RCC 7860 (cell line): ENCODE results near the gene ZMYND10.

Experiments used
- DNase-seq: peaks from one replicate; pipeline ENCODE4 v3.0.0-alpha.2; 2015; ENCODE audit warnings: low spot score
- FAIRE-seq: peaks from 2 replicates; lab custom pipeline; 2012; peaks lifted over from hg19 to GRCh38; lab: Jason Lieb, UNC

ZMYND10 gene

GRCh38 chr3:50345586-50346234 lies at the start of gene ZMYND10:
Gene ZMYND10, minus strand, starts transcription at chr3:50345732. Its CDS starts 153 bp downstream, at chr3:50345579.
- FAIRE-seq (no peak), DNase-seq (no peak)

- FAIRE-seq = no peak
- no peak for DNase-seq
Measured at GRCh38 chr3:50393061-50393460, 47.5 kb upstream of the ZMYND10 start.

- FAIRE-seq = no peak
Measured at GRCh38 chr3:50392101-50392715, 46.7 kb upstream of the ZMYND10 start.

GRCh38 chr3:50390508-50391224 lies 45.1 kb upstream of the ZMYND10 start:
- FAIRE-seq (no peak), DNase-seq (no peak)

More at GRCh38 chr3:50392101-50392715, 46.7 kb upstream of the ZMYND10 start:
- DNase-seq = no peak

- FAIRE-seq = no peak
Measured at GRCh38 chr3:50389414-50389767, 43.9 kb upstream of the ZMYND10 start.

GRCh38 chr3:50388720-50389413 lies 43.3 kb upstream of the ZMYND10 start:
- DNase-seq = no peak
- FAIRE-seq = no peak

More at GRCh38 chr3:50389414-50389767, 43.9 kb upstream of the ZMYND10 start:
- DNase-seq = no peak

- FAIRE-seq (no peak), DNase-seq (no peak)
Measured at GRCh38 chr3:50388016-50388719, 42.6 kb upstream of the ZMYND10 start.

- no peak for FAIRE-seq
- DNase-seq = no peak
Measured at GRCh38 chr3:50385754-50386153, 40.2 kb upstream of the ZMYND10 start.

GRCh38 chr3:50383750-50384149 lies 38.2 kb upstream of the ZMYND10 start:
- DNase-seq = no peak
- FAIRE-seq = no peak

GRCh38 chr3:50382722-50383121 lies 37.2 kb upstream of the ZMYND10 start:
- FAIRE-seq (no peak), DNase-seq (no peak)

- DNase-seq = no peak
- no peak for FAIRE-seq
Measured at GRCh38 chr3:50381383-50381782, 35.9 kb upstream of the ZMYND10 start.

GRCh38 chr3:50380405-50381085 lies 35.0 kb upstream of the ZMYND10 start:
- DNase-seq = no peak
- no peak for FAIRE-seq

- FAIRE-seq (no peak), DNase-seq (no peak)
Measured at GRCh38 chr3:50378757-50379156, 33.2 kb upstream of the ZMYND10 start.

- DNase-seq (no peak), FAIRE-seq (no peak)
Measured at GRCh38 chr3:50378024-50378423, 32.5 kb upstream of the ZMYND10 start.

GRCh38 chr3:50375258-50375931 lies 29.9 kb upstream of the ZMYND10 start:
- FAIRE-seq = no peak
- no peak for DNase-seq

- FAIRE-seq = no peak
- no peak for DNase-seq
Measured at GRCh38 chr3:50374363-50375257, 29.1 kb upstream of the ZMYND10 start.

GRCh38 chr3:50373146-50374051 lies 27.9 kb upstream of the ZMYND10 start:
- no peak for DNase-seq
- FAIRE-seq = no peak

- DNase-seq (no peak), FAIRE-seq (no peak)
Measured at GRCh38 chr3:50372349-50372748, 26.8 kb upstream of the ZMYND10 start.
